DOHH2 (cell line): Measurements from ENCODE around the gene RXFP4.
"Not testable (repeated sequence)": the region's sequence is repeated elsewhere in the genome, so short reads cannot be mapped to it uniquely, and the experiment has no call there.

Experiments
- H3F3A ChIP-seq: fragments of 200-600 bp; sonication (generic), shearing (Covaris generic); 2 replicates; pipeline ENCODE4 v1.6.0; 2016; ENCODE audit warnings: antibody characterized with exemption, mild to moderate bottlenecking; ENCODE audit not compliant: control insufficient read depth, insufficient read depth
- H3K27ac ChIP-seq: fragments of 200-600 bp; sonication (generic); 2 replicates; pipeline ENCODE4 v1.5.1; 2014; ENCODE audit warnings: low read depth, mild to moderate bottlenecking, low read length, moderate library complexity
- H3K27me3 ChIP-seq: fragments of 200-600 bp; sonication (generic); 2 replicates; pipeline ENCODE4 v1.6.1; 2014; ENCODE audit warnings: mild to moderate bottlenecking, low read length, mixed read lengths; ENCODE audit not compliant: control insufficient read depth
- H3K36me3 ChIP-seq: fragments of 200-600 bp; sonication (generic); 2 replicates; pipeline ENCODE4 v1.6.1; 2014; ENCODE audit warnings: mild to moderate bottlenecking, low read length, moderate library complexity, mixed read lengths; ENCODE audit not compliant: control insufficient read depth
- H3K4me1 ChIP-seq: fragments of 200-600 bp; sonication (generic); 2 replicates; pipeline ENCODE4 v1.6.1; 2014; ENCODE audit warnings: mild to moderate bottlenecking, low read length, mixed read lengths; ENCODE audit not compliant: control insufficient read depth
- H3K4me2 ChIP-seq: fragments of 200-600 bp; sonication (generic); 2 replicates; pipeline ENCODE4 v1.6.0; 2014; ENCODE audit warnings: mild to moderate bottlenecking, low read length, moderate library complexity
- H3K4me3 ChIP-seq: fragments of 200-600 bp; sonication (generic); 2 replicates; pipeline ENCODE4 v1.5.1; 2014; ENCODE audit warnings: mild to moderate bottlenecking, low read length, mixed read lengths
- H3K79me2 ChIP-seq: fragments of 200-600 bp; sonication (generic); 2 replicates; pipeline ENCODE4 v1.6.1; 2014; ENCODE audit warnings: mild to moderate bottlenecking, low read length, mixed read lengths; ENCODE audit not compliant: control insufficient read depth
- H3K9me2 ChIP-seq: fragments of 200-600 bp; sonication (generic); replicated peaks from 2 replicates; pipeline ENCODE4 v1.6.1; 2014; ENCODE audit warnings: mild to moderate bottlenecking, low read length, mixed read lengths; ENCODE audit not compliant: control insufficient read depth
- H3K9me3 ChIP-seq: fragments of 200-600 bp; sonication (generic); 2 replicates; pipeline ENCODE4 v1.6.1; 2014; ENCODE audit warnings: antibody characterized with exemption, low read length, mixed read lengths; ENCODE audit not compliant: control insufficient read depth, insufficient read depth
- H4K20me1 ChIP-seq: fragments of 200-600 bp; sonication (generic); 2 replicates; pipeline ENCODE4 v1.6.0; 2014; ENCODE audit warnings: low read depth, mild to moderate bottlenecking, antibody characterized with exemption, low read length, moderate library complexity; ENCODE audit not compliant: control insufficient read depth, insufficient read depth
- CTCF ChIP-seq: fragments of 200-600 bp; sonication (generic); IDR thresholded peaks from one replicate; pipeline ENCODE4 v1.5.1; 2014; ENCODE audit warnings: antibody characterized with exemption, mild to moderate bottlenecking, low read depth, low read length; ENCODE audit not compliant: poor library complexity, severe bottlenecking
- EZH2phosphoT487 ChIP-seq: fragments of 200-600 bp; sonication (generic); IDR thresholded peaks from 2 replicates; pipeline ENCODE4 v1.6.1; 2017; ENCODE audit warnings: borderline replicate concordance, mild to moderate bottlenecking, antibody characterized with exemption, low read length, moderate library complexity, mixed read lengths

The RXFP4 gene

DNA sequence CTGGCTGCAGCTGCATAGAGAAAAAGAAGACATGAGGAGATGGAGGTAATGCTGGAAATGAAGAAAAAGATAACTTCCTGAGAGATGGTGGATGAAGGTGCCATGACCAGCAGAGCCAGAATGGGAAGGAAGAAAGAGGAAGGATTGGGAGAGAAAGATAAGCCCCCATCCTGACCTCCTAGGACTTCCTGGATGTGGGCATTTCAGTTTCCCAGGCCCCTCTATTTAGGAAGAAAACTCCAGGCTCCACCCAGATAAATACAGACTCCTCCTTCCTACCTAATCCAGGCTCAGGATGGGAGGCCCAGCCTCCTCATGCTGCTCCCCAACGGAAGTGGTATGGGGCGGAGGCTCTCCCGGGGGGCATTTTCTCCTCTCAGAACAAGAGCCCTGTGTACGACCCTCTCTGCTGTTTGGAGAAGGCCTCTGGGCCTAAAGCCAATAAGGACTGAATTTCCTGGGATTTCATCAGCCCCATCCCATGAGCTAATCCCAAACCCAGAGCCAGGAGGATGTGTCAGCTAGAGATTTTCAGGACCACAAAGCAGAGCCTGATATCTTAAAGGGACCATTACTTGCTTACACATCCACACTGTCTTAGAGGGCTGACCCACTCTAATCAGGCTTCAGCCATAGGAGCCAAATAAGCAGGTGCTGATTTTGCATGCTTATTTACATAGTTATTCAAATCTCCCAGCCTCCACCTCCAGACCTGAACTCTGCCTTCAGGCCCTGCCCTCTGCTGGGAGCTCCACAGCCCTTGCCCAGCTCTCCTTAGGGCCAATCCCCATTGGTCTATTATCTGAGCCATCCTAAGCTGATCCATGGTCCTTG, 42.0 kb downstream of the RXFP4 start:
- H3K27me3 ChIP-seq = no peaks in the 10 kb centered on the region
- TF ChIP-seq CTCF = peak; percentile 52
- TF ChIP-seq EZH2phosphoT487 = no peak
- H3K79me2 ChIP-seq = peaks cover 30% of the 10 kb centered on the region
- peaks cover 11% of the 10 kb centered on the region for H3K36me3 ChIP-seq
- no peaks in the 10 kb centered on the region for H4K20me1 ChIP-seq
- H3K9me2 ChIP-seq = no peaks in the 10 kb centered on the region
- H3K4me2 ChIP-seq = peak overlapping the region; percentile 99
- H3K4me1 ChIP-seq = peaks cover 58% of the 10 kb centered on the region
- H3F3A ChIP-seq = peaks cover 20% of the 10 kb centered on the region
- peak overlapping the region; percentile 89 for H3K27ac ChIP-seq
- no peaks in the 10 kb centered on the region for H3K9me3 ChIP-seq
- peak overlapping the region; percentile 41 for H3K4me3 ChIP-seq

DNA sequence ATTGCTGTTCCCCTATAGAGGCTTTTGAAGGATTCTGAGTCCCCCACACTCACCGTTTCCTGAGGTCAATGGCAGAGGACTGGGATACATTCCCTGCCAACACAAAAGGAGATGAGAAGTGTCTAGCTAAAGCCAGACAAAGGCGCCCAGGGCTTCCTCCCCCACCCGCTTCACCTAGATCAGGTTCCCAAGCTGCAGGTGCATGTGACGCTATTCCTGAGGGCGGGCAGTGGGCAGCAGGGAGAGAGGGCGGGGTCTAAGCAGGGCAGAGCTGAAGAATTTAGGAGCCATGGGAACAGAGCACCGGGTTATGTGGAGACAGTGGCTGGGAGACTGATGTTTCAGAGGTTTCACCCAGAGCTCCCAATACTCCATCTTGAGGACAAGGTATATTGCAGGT, 42.9 kb downstream of the RXFP4 start:
- no peaks in the 10 kb centered on the region for H3K9me3 ChIP-seq
- H3K9me2 ChIP-seq = no peaks in the 10 kb centered on the region
- H4K20me1 ChIP-seq = no peaks in the 10 kb centered on the region
- no peak overlapping the region; the same call in 1 of the 2 replicates for H3K4me3 ChIP-seq
- peaks cover 14% of the 10 kb centered on the region for H3F3A ChIP-seq
- H3K27me3 ChIP-seq = no peaks in the 10 kb centered on the region
- no peak for TF ChIP-seq EZH2phosphoT487
- no peak for TF ChIP-seq CTCF
- peak overlapping the region; percentile 99 for H3K4me2 ChIP-seq
- peaks cover 52% of the 10 kb centered on the region for H3K4me1 ChIP-seq
- H3K36me3 ChIP-seq = peaks cover 11% of the 10 kb centered on the region
- H3K27ac ChIP-seq = no peak overlapping the region
- H3K79me2 ChIP-seq = peaks cover 21% of the 10 kb centered on the region

- H3K27ac ChIP-seq, H3K27me3 ChIP-seq, H3K4me2 ChIP-seq, H3K9me3 ChIP-seq, H3K9me2 ChIP-seq, H3K4me3 ChIP-seq, H4K20me1 ChIP-seq, H3F3A ChIP-seq: not testable (repeated sequence)
- Histone ChIP-seq H3K79me2 (peaks cover 14% of the 10 kb centered on the region), H3K36me3 (peaks cover 11% of the 10 kb centered on the region), H3K4me1 (peaks cover 51% of the 10 kb centered on the region)
Measured at GRCh38 chr1:155984903-155985645, 43.6 kb downstream of the RXFP4 start.
